Smooth muscle cell (in vitro differentiated cells): ENCODE measurements around the gene SERPINB8. TPM values are rescaled to one million over a fixed set of nuclear protein-coding genes. Genes with fewer than 3 reads are reported as not detected.

Experiments
- DNase-seq: peaks from one replicate; lab custom pipeline; 2025; ENCODE audit not compliant: unreplicated experiment; lab: John Stamatoyannopoulos, UW
- H2AFZ ChIP-seq: fragments of 200-600 bp; sonication (generic); 2 replicates; pipeline ENCODE4 v1.6.0; 2016; ENCODE audit warnings: antibody characterized with exemption, low read depth, mild to moderate bottlenecking
- H3F3A ChIP-seq: fragments of 200-600 bp; sonication (generic); 2 replicates; pipeline ENCODE4 v1.6.0; 2017; ENCODE audit warnings: antibody characterized with exemption, low read depth
- H3K27ac ChIP-seq: fragments of 200-600 bp; sonication (generic); 2 replicates; pipeline ENCODE4 v1.5.1; 2016; ENCODE audit warnings: low read depth, mild to moderate bottlenecking
- H3K27me3 ChIP-seq: fragments of 200-600 bp; sonication (generic); 2 replicates; pipeline ENCODE4 v1.6.1; 2016; ENCODE audit warnings: low read depth, mild to moderate bottlenecking
- H3K36me3 ChIP-seq: fragments of 200-600 bp; sonication (generic); 2 replicates; pipeline ENCODE4 v1.5.1; 2016; ENCODE audit warnings: low read depth
- H3K4me1 ChIP-seq: fragments of 200-600 bp; sonication (generic); 2 replicates; pipeline ENCODE4 v1.5.1; 2016; ENCODE audit warnings: low read depth
- H3K4me2 ChIP-seq: fragments of 200-600 bp; sonication (generic); 2 replicates; pipeline ENCODE4 v1.6.0; 2016; ENCODE audit warnings: mild to moderate bottlenecking
- H3K4me3 ChIP-seq: fragments of 200-600 bp; sonication (generic); 2 replicates; pipeline ENCODE4 v1.5.1; 2016; ENCODE audit warnings: mild to moderate bottlenecking
- H3K79me2 ChIP-seq: fragments of 200-600 bp; sonication (generic); 2 replicates; pipeline ENCODE4 v1.6.0; 2016; ENCODE audit warnings: low read depth, mild to moderate bottlenecking
- H3K9ac ChIP-seq: fragments of 200-600 bp; sonication (generic); 2 replicates; pipeline ENCODE4 v1.6.0; 2016; ENCODE audit warnings: low read depth
- H3K9me3 ChIP-seq: fragments of 200-600 bp; sonication (generic); replicated peaks from 2 replicates; pipeline ENCODE4 v1.5.1; 2016; ENCODE audit warnings: low read depth
- H4K20me1 ChIP-seq: fragments of 200-600 bp; sonication (generic); 2 replicates; pipeline ENCODE4 v1.6.0; 2016; ENCODE audit warnings: low read depth
- WGBS: methylation state at CpG from one replicate; pipeline ENCODE4 v1.1.7; 2016; ENCODE audit warnings: low lambda C conversion rate; 5-methylcytosine and 5-hydroxymethylcytosine counted together
- polyA plus RNA-seq: library from polyadenylated mRNA; unstranded; fragments of >200 nt; fragmentation: Nextera tagmentation; extraction: Ambion mirVana; gene quantifications from 2 replicates; pipeline ENCODE4 v1.2.1, GENCODE V29; 2016
- total RNA-seq: library from RNA; depleted of rRNA; stranded (reverse); fragments of >200 nt; gene quantifications from 2 replicates; pipeline ENCODE4 v1.2.3, GENCODE V29; 2014
- TF ChIP-seq, protein P1 (sequence below): fragments of 200-600 bp; sonication (generic); IDR thresholded peaks from 2 replicates; pipeline ENCODE4 v1.5.1; 2017; ENCODE audit warnings: borderline replicate concordance, mild to moderate bottlenecking, antibody characterized with exemption; ENCODE audit not compliant: insufficient read depth, poor library complexity, severe bottlenecking

The SERPINB8 gene
- total and polyA plus RNA-seq, 2 experiments from 2014 or later, result 15.9 to 20.5 TPM

DNA sequence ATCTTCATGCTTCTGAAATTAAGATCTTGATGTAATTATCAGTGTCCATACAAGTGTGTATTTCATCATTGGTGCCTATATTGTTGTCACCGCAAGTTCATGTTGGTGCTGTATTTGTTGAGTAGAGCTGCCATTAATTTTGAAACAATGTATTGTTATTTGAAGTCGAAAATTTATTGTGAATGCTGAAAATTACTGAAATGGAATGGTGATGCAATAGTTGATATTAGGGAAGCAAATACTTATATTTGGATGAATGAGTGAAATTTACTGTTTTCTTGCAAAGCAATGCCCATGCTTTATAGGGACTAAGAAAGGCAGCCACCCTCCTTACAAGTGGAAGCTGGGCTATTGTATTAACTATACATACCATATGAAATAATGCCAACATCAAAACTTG is 41.6 kb downstream of the SERPINB8 start:
- Histone ChIP-seq H2AFZ (no peak overlapping the region), H3K9me3 (no peaks in the 10 kb centered on the region), H3K79me2 (no peaks in the 10 kb centered on the region), H3K27ac (no peak overlapping the region), H3K4me2 (no peak overlapping the region), H3K4me1 (no peaks in the 10 kb centered on the region), H3K27me3 (no peaks in the 10 kb centered on the region), H4K20me1 (no peaks in the 10 kb centered on the region), H3F3A (no peaks in the 10 kb centered on the region), H3K36me3 (no peaks in the 10 kb centered on the region), H3K9ac (no peak overlapping the region), H3K4me3 (no peak overlapping the region)
- WGBS, result 82% methylated on average over 2 of the region's 2 CpGs
- no peak for DNase-seq
- TF ChIP-seq, protein P1, sequence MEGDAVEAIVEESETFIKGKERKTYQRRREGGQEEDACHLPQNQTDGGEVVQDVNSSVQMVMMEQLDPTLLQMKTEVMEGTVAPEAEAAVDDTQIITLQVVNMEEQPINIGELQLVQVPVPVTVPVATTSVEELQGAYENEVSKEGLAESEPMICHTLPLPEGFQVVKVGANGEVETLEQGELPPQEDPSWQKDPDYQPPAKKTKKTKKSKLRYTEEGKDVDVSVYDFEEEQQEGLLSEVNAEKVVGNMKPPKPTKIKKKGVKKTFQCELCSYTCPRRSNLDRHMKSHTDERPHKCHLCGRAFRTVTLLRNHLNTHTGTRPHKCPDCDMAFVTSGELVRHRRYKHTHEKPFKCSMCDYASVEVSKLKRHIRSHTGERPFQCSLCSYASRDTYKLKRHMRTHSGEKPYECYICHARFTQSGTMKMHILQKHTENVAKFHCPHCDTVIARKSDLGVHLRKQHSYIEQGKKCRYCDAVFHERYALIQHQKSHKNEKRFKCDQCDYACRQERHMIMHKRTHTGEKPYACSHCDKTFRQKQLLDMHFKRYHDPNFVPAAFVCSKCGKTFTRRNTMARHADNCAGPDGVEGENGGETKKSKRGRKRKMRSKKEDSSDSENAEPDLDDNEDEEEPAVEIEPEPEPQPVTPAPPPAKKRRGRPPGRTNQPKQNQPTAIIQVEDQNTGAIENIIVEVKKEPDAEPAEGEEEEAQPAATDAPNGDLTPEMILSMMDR, result no peak

DNA sequence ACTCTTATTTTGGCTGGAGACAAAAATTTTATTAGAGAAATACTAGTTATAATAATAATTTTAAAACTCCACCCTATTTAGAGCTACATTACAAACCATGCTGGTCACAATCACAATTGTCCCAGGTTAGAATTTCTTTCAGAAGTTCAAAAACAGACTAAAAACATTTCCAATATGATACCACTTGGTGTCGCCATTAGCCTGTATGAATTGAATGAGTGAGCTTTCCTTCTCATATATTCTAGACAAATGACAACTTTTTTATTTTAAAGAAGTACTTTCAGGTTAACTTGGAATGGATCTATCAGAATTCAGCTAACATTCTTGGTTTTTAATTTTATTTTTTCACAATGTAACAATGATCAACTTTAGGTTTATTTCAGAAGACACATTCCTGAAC is 48.0 kb downstream of the SERPINB8 start:
- no peaks in the 10 kb centered on the region for H3K4me1 ChIP-seq
- H3K9me3 ChIP-seq, result no peaks in the 10 kb centered on the region
- no peak overlapping the region for H3K9ac ChIP-seq
- 6% methylated on average over 1 of the region's 1 CpG for WGBS
- H3K4me3 ChIP-seq, result no peak overlapping the region
- H3K79me2 ChIP-seq, result no peaks in the 10 kb centered on the region
- H3F3A ChIP-seq, result no peaks in the 10 kb centered on the region
- no peak for DNase-seq
- H3K27me3 ChIP-seq, result no peaks in the 10 kb centered on the region
- no peak overlapping the region for H3K4me2 ChIP-seq
- no peaks in the 10 kb centered on the region for H3K36me3 ChIP-seq
- H4K20me1 ChIP-seq, result no peaks in the 10 kb centered on the region
- H2AFZ ChIP-seq, result no peak overlapping the region
- H3K27ac ChIP-seq, result no peak overlapping the region
- TF ChIP-seq, protein P1, result peak; percentile 53

DNA sequence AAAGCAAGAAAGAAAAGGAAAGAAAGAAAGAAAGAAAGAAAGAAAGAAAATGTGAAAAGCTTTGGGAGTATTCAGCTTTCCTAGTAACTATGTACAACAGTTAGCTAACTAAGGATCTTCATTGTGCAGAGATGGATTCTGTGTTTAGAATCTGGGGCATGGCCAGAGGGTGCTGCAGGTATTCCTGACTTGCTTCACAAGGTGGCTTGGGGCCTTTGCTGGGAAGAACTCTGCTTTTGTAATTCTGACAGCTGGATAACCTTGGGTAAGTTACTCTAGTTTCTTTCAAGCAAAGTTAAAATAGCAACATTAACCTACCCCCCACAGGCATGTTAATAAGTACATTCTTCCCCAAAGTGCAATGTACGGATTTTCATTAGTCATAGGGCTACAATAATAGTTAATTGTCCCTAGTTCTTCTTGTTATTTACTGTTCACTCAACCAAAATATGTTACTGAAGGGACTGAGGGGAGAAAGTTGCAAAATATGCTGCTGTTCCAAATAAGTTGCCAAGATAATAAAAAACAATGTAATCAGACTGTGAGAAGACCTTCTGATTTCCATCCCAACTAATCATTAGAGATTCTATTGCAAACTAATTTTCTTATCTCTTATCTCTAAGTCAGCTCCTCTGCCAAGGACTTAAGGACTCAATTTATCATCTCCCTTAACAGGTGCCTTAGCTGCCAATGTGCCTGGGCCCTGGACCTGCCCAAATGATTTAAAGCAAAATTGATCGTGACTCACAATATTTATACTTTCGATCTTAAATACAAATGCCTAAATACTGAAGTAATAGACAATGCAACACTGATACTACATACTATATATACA is 50.3 kb downstream of the SERPINB8 start:
- Histone ChIP-seq H3K9me3 (no peaks in the 10 kb centered on the region), H3K27me3 (no peaks in the 10 kb centered on the region), H2AFZ (no peak overlapping the region), H3K79me2 (no peaks in the 10 kb centered on the region), H3K4me3 (no peak overlapping the region), H4K20me1 (no peaks in the 10 kb centered on the region), H3K4me2 (no peak overlapping the region), H3K27ac (no peak overlapping the region), H3K4me1 (no peaks in the 10 kb centered on the region), H3K9ac (no peak overlapping the region), H3K36me3 (no peaks in the 10 kb centered on the region), H3F3A (no peaks in the 10 kb centered on the region)
- TF ChIP-seq, protein P1, result no peak
- DNase-seq, result no peak
- 79% methylated on average over 3 of the region's 3 CpGs for WGBS

- no peaks in the 10 kb centered on the region for H3K4me1 ChIP-seq
- no peaks in the 10 kb centered on the region for H3K36me3 ChIP-seq
- TF ChIP-seq, protein P1, result no peak
- H3F3A ChIP-seq, result no peaks in the 10 kb centered on the region
- H4K20me1 ChIP-seq, result no peaks in the 10 kb centered on the region
- H3K4me3 ChIP-seq, result no peak overlapping the region
- over 99% methylated on average over 11 of the region's 20 CpGs for WGBS
- no peak overlapping the region for H2AFZ ChIP-seq
- no peak for DNase-seq
- H3K9me3 ChIP-seq, result no peaks in the 10 kb centered on the region
- H3K9ac ChIP-seq, result no peak overlapping the region
- no peaks in the 10 kb centered on the region for H3K27me3 ChIP-seq
- H3K27ac ChIP-seq, result no peak overlapping the region
- no peak overlapping the region for H3K4me2 ChIP-seq
- H3K79me2 ChIP-seq, result no peaks in the 10 kb centered on the region
Measured at GRCh38 chr18:64026350-64026749, 56.5 kb downstream of the SERPINB8 start.
